NCI-H748 (cell line): ENCODE data around the gene AQP1.

Experiments used
- DNase-seq: peaks from one replicate; lab custom pipeline; 2025; ENCODE audit not compliant: unreplicated experiment; lab: John Stamatoyannopoulos, UW

Gene AQP1

GRCh38 chr7:30971440-30971839 is 59.8 kb downstream of the AQP1 start:
- no peak for DNase-seq

- no peak for DNase-seq
Measured at GRCh38 chr7:30971840-30972563, 60.3 kb downstream of the AQP1 start.

DNA sequence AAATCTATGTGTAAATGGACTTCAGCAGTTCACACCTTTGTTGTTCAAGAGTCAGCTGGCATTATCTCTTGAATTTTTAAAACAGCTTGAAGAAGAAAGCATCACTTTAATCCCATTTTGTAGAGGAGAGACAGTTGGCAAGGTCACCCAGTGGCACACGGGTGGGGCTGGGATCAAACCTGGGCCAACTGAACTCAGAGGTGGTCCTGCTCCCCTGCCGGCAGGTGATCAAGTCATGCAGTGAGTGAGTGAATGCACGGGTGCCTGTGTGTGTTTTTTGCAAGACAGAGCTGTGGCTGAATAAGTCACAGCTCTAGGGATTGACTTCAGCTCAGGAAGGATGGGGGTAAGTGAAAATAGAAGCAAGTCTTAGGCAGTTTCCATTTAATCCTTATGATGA is 61.6 kb downstream of the AQP1 start:
- DNase-seq, result no peak

DNA sequence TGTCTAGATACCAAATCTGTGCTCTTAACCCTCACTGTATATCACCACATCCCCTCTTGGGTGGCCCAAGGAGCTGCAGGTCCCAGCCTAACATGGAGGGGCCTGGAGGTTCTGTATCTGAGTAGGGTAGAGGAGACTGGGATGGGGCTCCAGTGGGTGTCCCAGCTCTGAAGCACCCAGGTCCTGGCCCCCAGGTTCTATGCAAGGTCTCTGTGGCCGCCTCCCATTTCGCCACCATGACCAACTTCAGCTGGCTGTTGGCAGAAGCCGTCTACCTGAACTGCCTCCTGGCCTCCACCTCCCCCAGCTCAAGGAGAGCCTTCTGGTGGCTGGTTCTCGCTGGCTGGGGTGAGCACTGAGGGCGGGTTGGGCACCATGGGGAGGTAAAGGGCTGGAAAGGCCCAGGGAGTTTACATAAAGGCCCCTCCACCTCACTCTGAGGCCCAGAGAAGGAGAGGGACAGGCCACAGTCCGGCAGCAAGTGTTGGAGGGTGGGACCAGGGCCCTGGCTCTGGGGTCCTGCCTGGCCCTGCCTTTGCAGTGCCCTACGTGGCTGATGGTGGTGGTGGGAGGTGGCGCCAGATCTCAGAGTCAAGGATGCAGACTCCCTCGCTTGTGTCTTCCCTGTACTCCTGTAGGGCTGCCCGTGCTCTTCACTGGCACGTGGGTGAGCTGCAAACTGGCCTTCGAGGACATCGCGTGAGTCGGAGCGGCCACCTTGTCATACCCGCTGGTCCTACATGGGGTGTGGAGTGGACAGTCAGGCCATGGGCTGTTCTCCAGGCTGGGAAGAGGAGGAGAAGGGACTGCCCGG is 62.3 kb downstream of the AQP1 start:
- DNase-seq, result no peak

DNA sequence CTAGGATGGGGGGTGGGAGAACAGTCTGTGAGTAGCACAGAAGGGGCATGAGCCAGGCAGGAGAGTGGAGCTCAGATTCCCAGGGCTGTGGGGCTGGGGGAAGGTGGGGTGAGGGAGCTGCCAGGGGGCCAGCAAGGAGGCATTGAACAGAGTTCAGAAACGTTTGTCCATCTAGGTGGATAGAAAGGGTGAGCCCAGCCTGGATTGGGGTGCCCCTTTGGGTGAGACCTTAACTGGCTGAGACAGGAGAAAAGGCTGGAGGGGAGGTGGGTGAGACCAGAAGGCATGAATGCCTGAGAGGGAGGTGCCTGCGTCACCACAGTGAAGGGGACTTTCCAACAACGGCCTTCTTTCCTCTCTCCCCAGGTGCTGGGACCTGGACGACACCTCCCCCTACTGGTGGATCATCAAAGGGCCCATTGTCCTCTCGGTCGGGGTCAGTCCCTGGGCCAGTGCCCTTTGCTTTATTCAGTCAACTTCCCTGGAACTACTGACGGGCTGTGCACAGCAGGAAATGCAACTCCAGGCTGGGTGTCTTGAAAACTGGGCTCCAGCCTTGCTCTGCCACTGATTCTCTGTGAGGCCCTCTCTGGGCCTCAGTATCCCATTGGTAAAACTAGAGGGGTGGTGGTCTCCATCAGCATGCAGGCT is 63.1 kb downstream of the AQP1 start:
- DNase-seq, result peak; percentile 39
